Stimulated activated naive CD8-positive, alpha-beta T cell treated with anti-CD3 and anti-CD28 coated beads, Interleukin-15, Interleukin-2, amounts not matched to agents 100 U/mL and 50 U/mL, for 24 hours (primary cell): Measurements from ENCODE around the gene INSYN2B.
A peak's percentile ranks its signal among the peaks of the same experiment; 100 is the strongest.

Source experiments
- ATAC-seq: fragments of 150-1000 bp; cut with Tn5 transposase; one replicate; pipeline ENCODE4 v1.10.0; 2021
- DNase-seq: peaks from one replicate; pipeline ENCODE4 v3.0.0; 2021

Gene INSYN2B

GRCh38 chr5:169889572-169889971, 90.7 kb downstream of the INSYN2B start:
- ATAC-seq = no peak
- DNase-seq = no peak

- ATAC-seq (no peak), DNase-seq (no peak)
Measured at GRCh38 chr5:169886677-169887076, 93.6 kb downstream of the INSYN2B start.

- DNase-seq (no peak), ATAC-seq (no peak)
Measured at GRCh38 chr5:169886033-169886432, 94.3 kb downstream of the INSYN2B start.

- ATAC-seq (no peak), DNase-seq (no peak)
Measured at GRCh38 chr5:169881702-169882303, 98.5 kb downstream of the INSYN2B start.

GRCh38 chr5:169880785-169881184, 99.5 kb downstream of the INSYN2B start:
- ATAC-seq (no peak), DNase-seq (no peak)

- ATAC-seq (no peak), DNase-seq (no peak)
Measured at GRCh38 chr5:169880012-169880663, 100.2 kb downstream of the INSYN2B start.

- DNase-seq = no peak
- no peak for ATAC-seq
Measured at GRCh38 chr5:169876386-169876785, 103.9 kb downstream of the INSYN2B start.

- no peak for DNase-seq
Measured at GRCh38 chr5:169875731-169876130, 104.6 kb downstream of the INSYN2B start.

GRCh38 chr5:169875091-169875728, 105.1 kb downstream of the INSYN2B start:
- DNase-seq (no peak), ATAC-seq (no peak)

More at GRCh38 chr5:169875731-169876130, 104.6 kb downstream of the INSYN2B start:
- no peak for ATAC-seq

GRCh38 chr5:169874621-169875020, 105.7 kb downstream of the INSYN2B start:
- DNase-seq (no peak), ATAC-seq (no peak)

GRCh38 chr5:169873642-169874041, 106.7 kb downstream of the INSYN2B start:
- ATAC-seq (no peak), DNase-seq (no peak)

- ATAC-seq = no peak
Measured at GRCh38 chr5:169871826-169872490, 108.3 kb downstream of the INSYN2B start.

GRCh38 chr5:169870211-169870610, 110.1 kb downstream of the INSYN2B start:
- DNase-seq = no peak
- ATAC-seq = no peak

More at GRCh38 chr5:169871826-169872490, 108.3 kb downstream of the INSYN2B start:
- no peak for DNase-seq

GRCh38 chr5:169869066-169869465, 111.2 kb downstream of the INSYN2B start:
- ATAC-seq (no peak), DNase-seq (no peak)

GRCh38 chr5:169867347-169867746, 112.9 kb downstream of the INSYN2B start:
- DNase-seq = no peak
- no peak for ATAC-seq

- DNase-seq (no peak), ATAC-seq (no peak)
Measured at GRCh38 chr5:169864483-169864882, 115.8 kb downstream of the INSYN2B start.

- DNase-seq (no peak), ATAC-seq (no peak)
Measured at GRCh38 chr5:169862391-169862811, 117.9 kb downstream of the INSYN2B start.

GRCh38 chr5:169861934-169862333, 118.4 kb downstream of the INSYN2B start:
- ATAC-seq (no peak), DNase-seq (no peak)

GRCh38 chr5:169861433-169861832, 118.9 kb downstream of the INSYN2B start:
- ATAC-seq = no peak

GRCh38 chr5:169860585-169860984, 119.7 kb downstream of the INSYN2B start:
- DNase-seq (no peak), ATAC-seq (no peak)

More at GRCh38 chr5:169861433-169861832, 118.9 kb downstream of the INSYN2B start:
- DNase-seq = no peak

GRCh38 chr5:169856571-169856970, 123.7 kb downstream of the INSYN2B start:
- no peak for ATAC-seq
- no peak for DNase-seq

- DNase-seq = no peak
- peak; percentile 19 for ATAC-seq
Measured at GRCh38 chr5:169851321-169851850, 128.9 kb downstream of the INSYN2B start.

- no peak for DNase-seq
- ATAC-seq = no peak
Measured at GRCh38 chr5:169850409-169850808, 129.9 kb downstream of the INSYN2B start.
